Measurements from ENCODE around the gene HGF. TPM values are rescaled to one million over a fixed set of nuclear protein-coding genes. Genes with fewer than 3 reads are reported as not detected.
A peak's percentile ranks its signal among the peaks of the same experiment; 100 is the strongest.

Gene HGF
- total and polyA plus RNA-seq, 2 of the 8 experiments (the other 6 are each of a cell fraction or from before 2014, with no cell fraction given), result 0.05 to 0.60 TPM

GRCh38 chr7:81751619-81752317 lies 18.1 kb downstream of the HGF start:
- Histone ChIP-seq H3K14ac (ENCODE audit: insufficient read length) (no peak overlapping the region), H3K27me3 (replicated peaks in 1 of 4; ENCODE audit: control insufficient read depth in 3 of 4, extremely low read depth in 1 of 4, insufficient read depth in 3 of 4, low read length in 3 of 4) (no peaks in the 10 kb centered on the region), H2BK12ac (ENCODE audit: low read depth, low read length) (no peak overlapping the region), H2BK20ac (ENCODE audit: low read length) (no peak overlapping the region), H3K79me1 (ENCODE audit: low read depth, low read length) (no peaks in the 10 kb centered on the region), H4K8ac (ENCODE audit: extremely low read depth, insufficient read depth, low read length) (no peak overlapping the region), H3K23ac (ENCODE audit: insufficient read length) (no peak overlapping the region), H3K27ac (ENCODE audit: low read depth, low read length) (no peak overlapping the region), H3K4ac (replicated peaks; ENCODE audit: insufficient read length, low read depth, low read length) (no peak overlapping the region), H3K18ac (ENCODE audit: extremely low read depth, low read length) (no peak overlapping the region), H2BK15ac (ENCODE audit: low read length) (no peak overlapping the region), H3K4me1 (replicated peaks in 1 of 4; ENCODE audit: control insufficient read depth in 3 of 4, insufficient read depth in 4 of 4, low read length in 3 of 4) (peaks cover 0 to 7% (median 3%) of the 10 kb centered on the region in 4 experiments; a peak in 3 of 7 replicates), H3K36me3 (ENCODE audit: control insufficient read depth in 2 of 4, insufficient read depth in 4 of 4, low read length in 3 of 4) (no peaks in the 10 kb centered on the region), H3K4me2 (ENCODE audit: insufficient read depth in 1 of 2, low read depth in 2 of 2, low read length in 2 of 2) (peak overlapping the region; percentile 23 to 42; a peak in 2 of 4 replicates), H2BK5ac (ENCODE audit: low read depth, low read length) (no peak overlapping the region), H3K4me3 (ENCODE audit: extremely low read depth in 1 of 4, insufficient read depth in 2 of 4, low read depth in 3 of 4, low read length in 4 of 4) (no peak overlapping the region), H3K56ac (replicated peaks; ENCODE audit: insufficient read length, low read depth, low read length) (no peak overlapping the region), H2AFZ (ENCODE audit: low read length) (no peak overlapping the region), H3K9me3 (ENCODE audit: insufficient read depth in 2 of 2, low read depth in 1 of 2, low read length in 1 of 2) (no peaks in the 10 kb centered on the region), H4K20me1 (replicated peaks in 1 of 2; ENCODE audit: control insufficient read depth in 1 of 2, insufficient read depth in 2 of 2, low read length in 2 of 2) (no peaks in the 10 kb centered on the region), H2BK120ac (replicated peaks; ENCODE audit: low read depth, low read length) (no peak overlapping the region), H3K79me2 (ENCODE audit: control insufficient read depth in 1 of 2, insufficient read depth in 2 of 2, low read length in 2 of 2) (no peaks in the 10 kb centered on the region), H4K5ac (ENCODE audit: insufficient read length, low read depth, low read length) (no peak overlapping the region), H3K23me2 (ENCODE audit: low read depth, low read length) (no peaks in the 10 kb centered on the region), H4K91ac (replicated peaks; ENCODE audit: insufficient read length, low read length) (no peak overlapping the region), H2AK5ac (ENCODE audit: low read depth, low read length) (no peak overlapping the region), H3K9ac (replicated peaks in 1 of 4; ENCODE audit: extremely low read depth in 1 of 4, low read depth in 3 of 4, low read length in 3 of 4) (no peak overlapping the region)
- FAIRE-seq (peak; percentile 50), DNase-seq (ENCODE audit: low read depth in 1 of 2, low spot score in 2 of 2) (no peak)
- CTCF ChIA-PET (ENCODE audit: partially characterized antibody), result interaction anchor here (1.6 to 2.0 kb wide), 2 partner anchors 9 to 25 kb away, joined by 5 to 9 read pairs; no protein-coding TSS in a partner anchor
- TF ChIP-seq TCF12 (IDR thresholded peaks at IDR 0.05; ENCODE audit: low read depth, low read length), result 0 out of 2 replicates have a peak, but pooled peaks have one; percentile 48
- no peak for TF ChIP-seq TAF1 (IDR thresholded peaks at IDR 0.05; ENCODE audit: low read depth, low read length)
- POLR2A ChIA-PET (ENCODE audit: partially characterized antibody), result interaction anchor here (1.2 kb wide), 1 partner anchor 18 kb away, joined by 3 read pairs; the partner anchor contains the start of gene HGF
- WGBS, 2 experiments (ENCODE audit: extremely low coverage in 1 of 2, insufficient coverage in 1 of 2, insufficient read length in 1 of 2, insufficient replicate concordance in 2 of 2, low coverage in 1 of 2, low lambda C conversion rate in 2 of 2, missing lambda C conversion rate in 1 of 2), result 54% methylated on average over 9 of the region's 9 CpGs; no CpG with 5 or more reads in 1 of the 2 experiments
